ENCODE data around the gene TMEM119.
"Not testable (repeated sequence)": the region's sequence is repeated elsewhere in the genome, so short reads cannot be mapped to it uniquely, and the experiment has no call there.

TMEM119 gene

GRCh38 chr12:108637222-108637971 is 39.5 kb upstream of the TMEM119 start:
- DNase-seq (ENCODE audit: low read depth), result no peak
- H3K4me3 ChIP-seq (ENCODE audit: low read length), result no peak overlapping the region

GRCh38 chr12:108635997-108636808 is 38.3 kb upstream of the TMEM119 start:
- DNase-seq (ENCODE audit: low read depth), result no peak
- H3K4me3 ChIP-seq (ENCODE audit: low read length), result no peak overlapping the region
- TF ChIP-seq CTCF (conservative IDR thresholded peaks at IDR 0.05; ENCODE audit: low read length), result no peak

More at GRCh38 chr12:108637222-108637971, 39.5 kb upstream of the TMEM119 start:
- TF ChIP-seq CTCF (conservative IDR thresholded peaks at IDR 0.05; ENCODE audit: low read length), result no peak

GRCh38 chr12:108635201-108635996 is 37.5 kb upstream of the TMEM119 start:
- H3K4me3 ChIP-seq (ENCODE audit: low read length), result no peak overlapping the region
- no peak for TF ChIP-seq CTCF (conservative IDR thresholded peaks at IDR 0.05; ENCODE audit: low read length)
- DNase-seq (ENCODE audit: low read depth), result peak; percentile 37

- DNase-seq (ENCODE audit: low read depth), result no peak
- TF ChIP-seq CTCF (conservative IDR thresholded peaks at IDR 0.05; ENCODE audit: low read length), result no peak
- no peak overlapping the region for H3K4me3 ChIP-seq (ENCODE audit: low read length)
Measured at GRCh38 chr12:108634341-108634751, 36.5 kb upstream of the TMEM119 start.

- TF ChIP-seq CTCF (conservative IDR thresholded peaks at IDR 0.05; ENCODE audit: low read length), result no peak
- H3K4me3 ChIP-seq (ENCODE audit: low read length), result no peak within 1 kb of the TSS
- DNase-seq (ENCODE audit: low read depth), result no peak
Measured at GRCh38 chr12:108633534-108634248, 35.8 kb upstream of the TMEM119 start, which contains the start of gene SELPLG. Gene SELPLG (minus strand): TSS chr12:108633894. CDS start chr12:108624307, 9,587 bp downstream.

- no peak for TF ChIP-seq CTCF (conservative IDR thresholded peaks at IDR 0.05; ENCODE audit: low read length)
- no peak for DNase-seq (ENCODE audit: low read depth)
Measured at GRCh38 chr12:108633081-108633533, 35.2 kb upstream of the TMEM119 start.

GRCh38 chr12:108631261-108631660 is 33.4 kb upstream of the TMEM119 start:
- DNase-seq (ENCODE audit: low read depth); H3K4me3 ChIP-seq (ENCODE audit: low read length): not testable (repeated sequence)

More at GRCh38 chr12:108633081-108633533, 35.2 kb upstream of the TMEM119 start:
- no peak overlapping the region for H3K4me3 ChIP-seq (ENCODE audit: low read length)

Measured in AG10803 (cell line).